Gastrocnemius medialis (tissue), 4 donors: Measurements from ENCODE around the gene SLA2. TPM values are rescaled to one million over a fixed set of nuclear protein-coding genes. Genes with fewer than 3 reads are reported as not detected.
"Not testable (repeated sequence)": the region's sequence is repeated elsewhere in the genome, so short reads cannot be mapped to it uniquely, and the experiment has no call there.

Experiments
- ATAC-seq, 2 donors: fragments of 150-250 bp; one replicate each; pipeline ENCODE4 v1.9.1; 2016
- DNase-seq, 2 donors: peaks; one replicate each; pipeline ENCODE4 v3.0.0-alpha.2; 2019
- H3K27ac ChIP-seq, 4 donors: fragments of 200-600 bp; sonication (generic); 1 replicate in 1 of 4; 2 replicates in 3 of 4; pipeline ENCODE4 v1.5.1; 2016 to 2018; ENCODE audit warnings: mild to moderate bottlenecking in 2 of 4, moderate library complexity in 1 of 4
- H3K27me3 ChIP-seq, 3 donors: fragments of 200-600 bp; sonication (generic) in 2 of 3; 1 replicate in 1 of 3; 2 replicates in 2 of 3; pipeline versions ENCODE4 v1.5.1 to v1.6.0; 2016 to 2019; ENCODE audit warnings: mild to moderate bottlenecking in 1 of 3, moderate library complexity in 1 of 3
- H3K36me3 ChIP-seq, 2 donors: fragments of 200-600 bp; sonication (generic) in 1 of 2; one replicate each; pipeline ENCODE4 v1.5.1; 2017 to 2018
- H3K4me1 ChIP-seq, 2 donors: fragments of 200-600 bp; sonication (generic) in 1 of 2; one replicate each; pipeline ENCODE4 v1.5.1; 2016 to 2017; ENCODE audit warnings: mild to moderate bottlenecking in 2 of 2
- H3K4me3 ChIP-seq, 4 donors: fragments of 200-600 bp; sonication (generic) in 3 of 4; 1 replicate in 1 of 4; 2 replicates in 3 of 4; pipeline ENCODE4 v1.5.1; 2016 to 2019; ENCODE audit warnings: mild to moderate bottlenecking in 2 of 4
- H3K9me3 ChIP-seq, 3 donors: fragments of 200-600 bp; sonication (generic) in 2 of 3; 1 replicate in 1 of 3; 2 replicates in 2 of 3; pipeline ENCODE4 v1.5.1; 2016 to 2019
- POLR2A ChIP-seq, 2 donors: fragments of 450-650 bp; IDR thresholded peaks; one replicate each; pipeline ENCODE4 v1.6.1; 2017; ENCODE audit warnings: antibody characterized with exemption in 2 of 2, mild to moderate bottlenecking in 2 of 2, moderate library complexity in 2 of 2
- in situ Hi-C, 4 donors: fragments of 200-750 bp; cut with MboI; loops; one replicate each; pipeline versions ENCODE4 v1.15.0 to v1.8.0; 2017; ENCODE audit warnings: low sequenced_read_pairs in 4 of 4
- intact Hi-C: fragments of 100-400 bp; cut with DNase I; formaldehyde crosslinking; loops from one replicate; pipeline ENCODE4 v1.15.1; 2023; ENCODE audit warnings: low total_unique reads
- total RNA-seq, 4 donors: library from RNA; depleted of rRNA; stranded (reverse); fragments of >200 nt; gene quantifications; one replicate each; pipeline versions ENCODE4 v1.1.0 to v1.2.3, GENCODE V29; 2016
- TF ChIP-seq, protein P1 (sequence below), 5 experiments: fragments of 450-650 bp in 3 of 5; fragments of 200-600 bp in 2 of 5; sonication (generic) in 2 of 5; IDR thresholded peaks in 4 of 5; conservative IDR thresholded peaks in 1 of 5; 1 replicate in 4 of 5; 2 replicates in 1 of 5; pipeline ENCODE4 v1.5.1; 2016 to 2019; ENCODE audit warnings: antibody characterized with exemption in 5 of 5, mild to moderate bottlenecking in 3 of 5, moderate library complexity in 3 of 5

The SLA2 gene
- total RNA-seq, 4 donors from 2014 or later, result not detected

DNA sequence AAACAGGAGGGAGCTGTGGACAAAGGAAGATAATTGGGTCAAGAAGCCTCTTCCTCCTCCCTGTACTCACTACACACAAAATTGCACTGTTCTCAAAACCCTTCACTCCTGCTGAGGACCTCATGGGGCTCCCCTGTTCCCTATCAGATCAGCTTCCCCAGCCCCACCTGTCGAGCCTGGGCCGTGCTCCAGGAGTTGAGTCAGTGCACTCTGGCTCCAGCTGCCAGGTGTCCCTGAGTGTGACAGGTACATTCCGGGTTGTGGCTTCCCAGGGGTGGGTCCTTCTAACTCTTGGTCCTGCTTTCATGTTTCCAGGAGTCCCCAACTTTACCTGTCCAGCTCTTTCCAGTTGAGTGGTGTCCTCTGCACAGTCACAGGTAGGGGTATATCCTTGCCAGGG is 32.0 kb downstream of the SLA2 start:
- peak in 1 of 2 donors; percentile 32 for DNase-seq
- H3K36me3 ChIP-seq, result peaks cover 2 to 66% of the 10 kb centered on the region in 2 donors
- H3K4me1 ChIP-seq, result no peaks in the 10 kb centered on the region
- intact Hi-C loops, result no loop called here
- no peak overlapping the region for H3K27ac ChIP-seq
- no peaks in the 10 kb centered on the region for H3K27me3 ChIP-seq
- in situ Hi-C loops, result loop anchor here in 1 of 4 donors (25.0 kb wide), 1 partner anchor 402 kb away; no protein-coding TSS in a partner anchor
- H3K4me3 ChIP-seq, result no peak overlapping the region
- peak in 1 of 2 donors; percentile 48 for ATAC-seq
- TF ChIP-seq, protein P1, sequence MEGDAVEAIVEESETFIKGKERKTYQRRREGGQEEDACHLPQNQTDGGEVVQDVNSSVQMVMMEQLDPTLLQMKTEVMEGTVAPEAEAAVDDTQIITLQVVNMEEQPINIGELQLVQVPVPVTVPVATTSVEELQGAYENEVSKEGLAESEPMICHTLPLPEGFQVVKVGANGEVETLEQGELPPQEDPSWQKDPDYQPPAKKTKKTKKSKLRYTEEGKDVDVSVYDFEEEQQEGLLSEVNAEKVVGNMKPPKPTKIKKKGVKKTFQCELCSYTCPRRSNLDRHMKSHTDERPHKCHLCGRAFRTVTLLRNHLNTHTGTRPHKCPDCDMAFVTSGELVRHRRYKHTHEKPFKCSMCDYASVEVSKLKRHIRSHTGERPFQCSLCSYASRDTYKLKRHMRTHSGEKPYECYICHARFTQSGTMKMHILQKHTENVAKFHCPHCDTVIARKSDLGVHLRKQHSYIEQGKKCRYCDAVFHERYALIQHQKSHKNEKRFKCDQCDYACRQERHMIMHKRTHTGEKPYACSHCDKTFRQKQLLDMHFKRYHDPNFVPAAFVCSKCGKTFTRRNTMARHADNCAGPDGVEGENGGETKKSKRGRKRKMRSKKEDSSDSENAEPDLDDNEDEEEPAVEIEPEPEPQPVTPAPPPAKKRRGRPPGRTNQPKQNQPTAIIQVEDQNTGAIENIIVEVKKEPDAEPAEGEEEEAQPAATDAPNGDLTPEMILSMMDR (IDR thresholded peaks at IDR 0.05 in 4 of 5, conservative IDR thresholded peaks at IDR 0.05 in 1 of 5), result no peak
- no peak for TF ChIP-seq POLR2A (IDR thresholded peaks at IDR 0.05)
- H3K9me3 ChIP-seq, result no peaks in the 10 kb centered on the region

DNA sequence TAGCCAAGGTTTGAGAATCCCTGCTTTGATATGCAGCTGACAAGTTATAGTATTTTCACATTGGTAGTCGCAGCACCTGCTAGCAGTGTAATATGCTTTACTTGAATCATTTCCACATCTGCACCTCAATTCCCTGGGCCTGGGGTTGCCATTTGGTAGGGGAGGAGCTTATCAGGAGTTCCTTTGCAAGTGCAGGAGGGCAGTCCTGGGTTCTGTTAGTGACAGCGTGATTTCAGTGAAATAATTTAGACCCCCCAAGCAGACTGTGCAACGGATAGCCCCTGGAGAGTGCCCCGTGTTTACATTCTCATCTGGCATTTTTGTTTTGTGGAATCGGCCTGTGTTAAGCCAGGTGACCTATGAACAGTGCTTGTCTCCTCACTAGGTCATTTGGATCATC is 34.4 kb downstream of the SLA2 start:
- no peak overlapping the region for H3K27ac ChIP-seq
- H3K4me1 ChIP-seq, result peaks cover 15% of the 10 kb centered on the region in 2 donors
- ATAC-seq (no peak), DNase-seq (no peak)
- H3K4me3 ChIP-seq, result no peak overlapping the region
- TF ChIP-seq, protein P1 (IDR thresholded peaks at IDR 0.05 in 4 of 5, conservative IDR thresholded peaks at IDR 0.05 in 1 of 5), result no peak
- TF ChIP-seq POLR2A (IDR thresholded peaks at IDR 0.05), result no peak
- intact Hi-C loops, result no loop called here
- peaks cover 2 to 81% of the 10 kb centered on the region in 2 donors for H3K36me3 ChIP-seq
- no peaks in the 10 kb centered on the region for H3K27me3 ChIP-seq
- no peaks in the 10 kb centered on the region for H3K9me3 ChIP-seq
- in situ Hi-C loops, result loop anchor here in 1 of 4 donors (25.0 kb wide), 1 partner anchor 399 kb away; no protein-coding TSS in a partner anchor

DNA sequence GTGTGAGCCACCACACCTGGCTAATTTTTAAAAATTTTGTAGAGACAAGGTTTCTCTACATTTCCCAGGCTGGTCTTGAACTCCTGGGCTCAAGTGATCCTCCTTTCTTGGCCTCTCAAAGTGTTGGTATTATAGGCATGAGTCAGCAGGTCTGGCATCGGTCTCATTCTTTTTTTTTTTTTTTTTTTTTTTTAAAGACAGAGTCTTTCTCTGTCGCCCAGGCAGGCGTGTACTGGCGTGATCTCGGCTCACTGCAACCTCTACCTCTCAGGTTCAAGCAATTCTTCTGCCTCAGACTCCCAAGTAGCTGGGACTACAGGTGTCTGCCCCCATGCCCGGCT is 37.6 kb downstream of the SLA2 start:
- not testable (repeated sequence) for H3K4me3 ChIP-seq, ATAC-seq, DNase-seq, H3K9me3 ChIP-seq, H3K27me3 ChIP-seq
- intact Hi-C loops, result loop anchor here (5.0 kb wide), 1 partner anchor 139 kb away; the partner anchor contains the start of gene NDRG3
- Histone ChIP-seq H3K4me1 (peaks cover 21 to 25% of the 10 kb centered on the region in 2 donors), H3K27ac (peak overlapping the region in 3 of 4 donors; percentile 79 to 98 (median 93)), H3K36me3 (peaks cover 2 to 57% of the 10 kb centered on the region in 2 donors)
- in situ Hi-C loops, result loop anchor here in 3 of 4 donors (10.0 to 25.0 kb wide), 4 partner anchors 54 to 396 kb away; no protein-coding TSS in a partner anchor

DNA sequence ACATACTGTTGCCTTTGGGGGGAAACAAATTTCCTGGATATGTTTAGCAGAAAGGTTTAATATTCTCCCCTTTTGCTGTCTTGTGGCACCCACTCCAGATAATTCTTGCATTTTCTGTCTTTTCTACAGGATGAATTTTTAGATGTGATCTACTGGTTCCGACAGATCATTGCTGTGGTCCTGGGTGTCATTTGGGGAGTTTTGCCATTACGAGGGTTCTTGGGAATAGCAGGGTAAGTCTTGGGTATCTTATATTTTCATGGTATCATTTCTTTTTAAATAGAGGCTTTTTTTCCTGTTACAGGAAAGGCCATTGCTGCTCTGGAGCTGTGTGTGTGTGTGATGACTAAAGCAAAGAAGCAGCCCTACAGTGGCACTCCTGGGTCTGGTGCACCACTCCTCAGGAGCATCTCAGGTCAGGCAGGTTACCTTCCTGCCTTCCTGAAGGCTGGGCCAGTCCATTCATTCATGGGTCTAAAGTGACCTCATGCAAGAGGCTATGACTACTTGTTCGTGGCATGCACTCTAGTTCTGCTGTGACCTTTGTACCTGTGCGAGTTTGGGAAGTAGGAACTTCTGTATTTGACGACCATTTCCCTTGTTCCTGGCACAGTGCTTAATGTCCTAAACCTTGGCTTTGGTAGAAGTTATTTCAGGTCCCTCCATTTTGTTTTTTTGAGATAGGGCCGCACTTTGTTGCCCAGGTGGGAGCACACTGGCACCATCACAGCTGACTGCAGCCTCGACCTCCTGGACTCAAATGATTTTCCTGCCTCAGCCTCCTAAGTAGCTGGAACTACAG is 38.2 kb downstream of the SLA2 start:
- Histone ChIP-seq H3K4me1 (peaks cover 21 to 25% of the 10 kb centered on the region in 2 donors), H3K9me3 (no peaks in the 10 kb centered on the region), H3K4me3 (peak overlapping the region; percentile 75 to 97 (median 90)), H3K27me3 (no peaks in the 10 kb centered on the region), H3K36me3 (peaks cover 2 to 52% of the 10 kb centered on the region in 2 donors), H3K27ac (peak overlapping the region; percentile 79 to 98 (median 90))
- DNase-seq, result no peak
- TF ChIP-seq, protein P1 (IDR thresholded peaks at IDR 0.05 in 4 of 5, conservative IDR thresholded peaks at IDR 0.05 in 1 of 5), result no peak
- TF ChIP-seq POLR2A (IDR thresholded peaks at IDR 0.05), result no peak
- ATAC-seq, result no peak
- intact Hi-C loops, result loop anchor here (5.0 kb wide), 1 partner anchor 140 kb away; the partner anchor contains the start of gene NDRG3
- in situ Hi-C loops, result loop anchor here in 3 of 4 donors (10.0 to 25.0 kb wide), 4 partner anchors 53 to 395 kb away; no protein-coding TSS in a partner anchor
